ENCODE results near the gene HS6ST2. TPM values are rescaled to one million over a fixed set of nuclear protein-coding genes. Genes with fewer than 3 reads are reported as not detected.

Gene HS6ST2
- total and polyA plus RNA-seq, 10 of the 15 experiments (the other 5 are each of a cell fraction or from before 2014, with no cell fraction given) = not detected

- ChIA-PET SMC1A (ENCODE audit: uncharacterized antibody, unreplicated experiment) (no interaction called here), POLR2A (no interaction called here), CTCF (no interaction called here), RAD21 (ENCODE audit: unreplicated experiment) (no interaction called here)
- H2AFZ ChIP-seq (ENCODE audit: control insufficient read depth, low read depth, low read length) = no peak overlapping the region
- no peak overlapping the region for H3K27ac ChIP-seq (ENCODE audit: control insufficient read depth, insufficient read depth)
- no peaks in the 10 kb centered on the region for H4K20me1 ChIP-seq (ENCODE audit: control insufficient read depth, insufficient read depth)
- DNase-seq (ENCODE audit: low read depth, low spot score) (no peak), ATAC-seq (no peak), FAIRE-seq (no peak)
- in situ Hi-C loops (cut with MboI) = no loop called here
- H3K4me2 ChIP-seq (ENCODE audit: control insufficient read depth, insufficient read depth) = no peak overlapping the region
- BruUV-seq (replicated peaks) = no TSS peak
- TF ChIP-seq MYC (IDR thresholded peaks at IDR 0.05; ENCODE audit: insufficient read depth, insufficient read length, insufficient replicate concordance, low read length, severe bottlenecking) = no peak
- TF ChIP-seq KLF5 (IDR thresholded peaks at IDR 0.05; ENCODE audit: partially characterized antibody) = no peak
- no peak for TF ChIP-seq YY1 (IDR thresholded peaks at IDR 0.05; ENCODE audit: low read depth, low read length)
- TF ChIP-seq MTA3 (IDR thresholded peaks at IDR 0.05; ENCODE audit: borderline replicate concordance, low read length) = no peak
- TF ChIP-seq RELA (IDR thresholded peaks at IDR 0.05; ENCODE audit: borderline replicate concordance, partially characterized antibody) = no peak
- TF ChIP-seq STAT1 (conservative IDR thresholded peaks at IDR 0.05) = no peak
- TF ChIP-seq BMI1 (IDR thresholded peaks at IDR 0.05; ENCODE audit: borderline replicate concordance) = no peak
- TF ChIP-seq HCFC1 (IDR thresholded peaks at IDR 0.05; ENCODE audit: low read length) = no peak
- TF ChIP-seq CHD2 (IDR thresholded peaks at IDR 0.05; ENCODE audit: borderline replicate concordance, low read depth, low read length) = no peak
- TF ChIP-seq POLR2AphosphoS5 (IDR thresholded peaks at IDR 0.05; ENCODE audit: low read length) = no peak
- no peak for TF ChIP-seq PAX5 (IDR thresholded peaks at IDR 0.05; ENCODE audit: borderline replicate concordance, low read depth, low read length)
- no peak for TF ChIP-seq JUNB (IDR thresholded peaks at IDR 0.05)
- no peak for TF ChIP-seq PRDM15 (CRISPR knock-in tag; IDR thresholded peaks at IDR 0.05)
- no peak for TF ChIP-seq POLR2AphosphoS2 (IDR thresholded peaks at IDR 0.05; ENCODE audit: low read depth, low read length)
- TF ChIP-seq SRF (IDR thresholded peaks at IDR 0.05; ENCODE audit: low read depth in 2 of 2, low read length in 2 of 2) = no peak
- TF ChIP-seq, protein P1, sequence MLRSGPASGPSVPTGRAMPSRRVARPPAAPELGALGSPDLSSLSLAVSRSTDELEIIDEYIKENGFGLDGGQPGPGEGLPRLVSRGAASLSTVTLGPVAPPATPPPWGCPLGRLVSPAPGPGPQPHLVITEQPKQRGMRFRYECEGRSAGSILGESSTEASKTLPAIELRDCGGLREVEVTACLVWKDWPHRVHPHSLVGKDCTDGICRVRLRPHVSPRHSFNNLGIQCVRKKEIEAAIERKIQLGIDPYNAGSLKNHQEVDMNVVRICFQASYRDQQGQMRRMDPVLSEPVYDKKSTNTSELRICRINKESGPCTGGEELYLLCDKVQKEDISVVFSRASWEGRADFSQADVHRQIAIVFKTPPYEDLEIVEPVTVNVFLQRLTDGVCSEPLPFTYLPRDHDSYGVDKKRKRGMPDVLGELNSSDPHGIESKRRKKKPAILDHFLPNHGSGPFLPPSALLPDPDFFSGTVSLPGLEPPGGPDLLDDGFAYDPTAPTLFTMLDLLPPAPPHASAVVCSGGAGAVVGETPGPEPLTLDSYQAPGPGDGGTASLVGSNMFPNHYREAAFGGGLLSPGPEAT (IDR thresholded peaks at IDR 0.05; ENCODE audit: low read depth) = no peak
- no peak for TF ChIP-seq PAX8 (IDR thresholded peaks at IDR 0.05)
- no peak for TF ChIP-seq IRF3 (IDR thresholded peaks at IDR 0.05)
- H3K4me3 ChIP-seq = no peak overlapping the region
- no peaks in the 10 kb centered on the region; the same call in 2 of the 3 replicates for H3K9me3 ChIP-seq (replicated peaks; ENCODE audit: control insufficient read depth, insufficient read depth, low read length)
- intact Hi-C loops (cut with micrococcal nuclease; ENCODE audit: unreplicated experiment) = no loop called here
- H3K27me3 ChIP-seq (replicated peaks in 1 of 2; ENCODE audit: control insufficient read depth in 2 of 2, insufficient read depth in 2 of 2, low read length in 1 of 2) = no peaks in the 10 kb centered on the region
- no peaks in the 10 kb centered on the region for H3K4me1 ChIP-seq (ENCODE audit: control insufficient read depth, insufficient read depth, low read length)
- H3K79me2 ChIP-seq (ENCODE audit: control insufficient read depth, insufficient read depth, low read length) = no peaks in the 10 kb centered on the region
- H3K36me3 ChIP-seq (ENCODE audit: control insufficient read depth in 2 of 2, insufficient read depth in 2 of 2, low read length in 1 of 2) = no peaks in the 10 kb centered on the region
- 33% methylated on average over 4 of the region's 4 CpGs for WGBS (ENCODE audit: insufficient coverage, insufficient replicate concordance, low lambda C conversion rate, missing lambda C conversion rate)
- H3K9ac ChIP-seq (ENCODE audit: control insufficient read depth, insufficient read depth, low read length) = no peak overlapping the region
These were observed 273.2 kb downstream of the HS6ST2 start for GRCh38 chrX:132685276-132685675.

All from GM12878 (cell line).